T-helper 17 cell (primary cell): ENCODE measurements around the gene SLC23A2. TPM values are rescaled to one million over a fixed set of nuclear protein-coding genes. Genes with fewer than 3 reads are reported as not detected.
"Not testable (repeated sequence)": the region's sequence is repeated elsewhere in the genome, so short reads cannot be mapped to it uniquely, and the experiment has no call there.

Experiments used
- ATAC-seq: fragments of 150-1000 bp; cut with Tn5 transposase; 2 replicates; pipeline ENCODE4 v1.10.0; 2021; ENCODE audit warnings: mild to moderate bottlenecking, moderate library complexity
- DNase-seq, 3 donors: peaks; one replicate each; pipeline versions ENCODE4 v3.0.0 to v3.0.0-alpha.2; 2020 to 2021
- H3K9me3 ChIP-seq: one replicate; pipeline ENCODE4 v1.7.0; 2013; ENCODE audit warnings: low read length, mild to moderate bottlenecking; ENCODE audit not compliant: control insufficient read depth, poor library complexity, severe bottlenecking
- H3K27ac Mint-ChIP-seq: one replicate; pipeline ENCODE4 v1.8.0; 2022; ENCODE audit warnings: mild to moderate bottlenecking, moderate library complexity, mixed read lengths
- H3K27me3 Mint-ChIP-seq: one replicate; pipeline ENCODE4 v1.8.0; 2022; ENCODE audit warnings: mixed read lengths
- H3K36me3 Mint-ChIP-seq: one replicate; pipeline ENCODE4 v1.8.0; 2022; ENCODE audit warnings: low read depth, mixed read lengths
- H3K4me1 Mint-ChIP-seq: one replicate; pipeline ENCODE4 v1.8.0; 2022; ENCODE audit warnings: mild to moderate bottlenecking, mixed read lengths
- H3K4me3 Mint-ChIP-seq: one replicate; pipeline ENCODE4 v1.8.0; 2022; ENCODE audit warnings: mild to moderate bottlenecking, moderate library complexity, mixed read lengths
- total RNA-seq, 4 donors: library from RNA in 2 of 4; stranded (reverse) in 2 of 4; gene quantifications; one replicate each; pipeline ENCODE4 v1.2.3 and lab custom pipeline; 2022 to 2026

SLC23A2 gene
- total RNA-seq, 2 donors from 2014 or later, result 18.0 to 24.4 TPM

- ATAC-seq, result no peak
- Mint-ChIP-seq H3K27me3 (no peaks in the 10 kb centered on the region), H3K27ac (no peak overlapping the region), H3K4me1 (no peaks in the 10 kb centered on the region), H3K36me3 (peaks cover 7% of the 10 kb centered on the region), H3K4me3 (no peak overlapping the region)
- no peaks in the 10 kb centered on the region for H3K9me3 ChIP-seq
- no peak for DNase-seq
Measured at GRCh38 chr20:4856022-4856755, 145.1 kb downstream of the SLC23A2 start.

- no peaks in the 10 kb centered on the region for H3K9me3 ChIP-seq
- Mint-ChIP-seq H3K27ac (peak overlapping the region; percentile 19), H3K4me1 (no peaks in the 10 kb centered on the region), H3K4me3 (no peak overlapping the region), H3K36me3 (peaks cover 7% of the 10 kb centered on the region), H3K27me3 (no peaks in the 10 kb centered on the region)
- DNase-seq, result no peak
- ATAC-seq, result no peak
Measured at GRCh38 chr20:4855555-4855954, 145.8 kb downstream of the SLC23A2 start.

- Mint-ChIP-seq H3K27ac (peak overlapping the region; percentile 19), H3K36me3 (peaks cover 4% of the 10 kb centered on the region), H3K4me1 (no peaks in the 10 kb centered on the region), H3K4me3 (peak overlapping the region; percentile 7), H3K27me3 (no peaks in the 10 kb centered on the region)
- DNase-seq (no peak), ATAC-seq (no peak)
- H3K9me3 ChIP-seq, result no peaks in the 10 kb centered on the region
Measured at GRCh38 chr20:4855097-4855496, 146.2 kb downstream of the SLC23A2 start.

GRCh38 chr20:4854561-4854901 lies 146.8 kb downstream of the SLC23A2 start:
- no peak for ATAC-seq
- peaks cover 4% of the 10 kb centered on the region for H3K36me3 Mint-ChIP-seq

GRCh38 chr20:4853757-4854560 lies 147.4 kb downstream of the SLC23A2 start:
- H3K9me3 ChIP-seq, result no peaks in the 10 kb centered on the region
- peaks cover 4% of the 10 kb centered on the region for H3K36me3 Mint-ChIP-seq
- H3K4me3 Mint-ChIP-seq, result no peak overlapping the region
- DNase-seq (no peak), ATAC-seq (no peak)
- no peaks in the 10 kb centered on the region for H3K27me3 Mint-ChIP-seq
- no peak overlapping the region for H3K27ac Mint-ChIP-seq
- H3K4me1 Mint-ChIP-seq, result no peaks in the 10 kb centered on the region

More at GRCh38 chr20:4854561-4854901, 146.8 kb downstream of the SLC23A2 start:
- no peaks in the 10 kb centered on the region for H3K27me3 Mint-ChIP-seq
- no peak for DNase-seq
- no peak overlapping the region for H3K27ac Mint-ChIP-seq
- no peaks in the 10 kb centered on the region for H3K9me3 ChIP-seq
- no peak overlapping the region for H3K4me3 Mint-ChIP-seq
- H3K4me1 Mint-ChIP-seq, result no peaks in the 10 kb centered on the region

GRCh38 chr20:4853004-4853403 lies 148.3 kb downstream of the SLC23A2 start:
- Mint-ChIP-seq H3K36me3 (peaks cover 2% of the 10 kb centered on the region), H3K27me3 (no peaks in the 10 kb centered on the region), H3K4me3 (no peak overlapping the region), H3K27ac (no peak overlapping the region), H3K4me1 (no peaks in the 10 kb centered on the region)
- DNase-seq, result no peak
- H3K9me3 ChIP-seq, result no peaks in the 10 kb centered on the region
- no peak for ATAC-seq

GRCh38 chr20:4850960-4851359 lies 150.3 kb downstream of the SLC23A2 start:
- Mint-ChIP-seq H3K27ac (no peak overlapping the region), H3K4me1 (peaks cover 3% of the 10 kb centered on the region), H3K36me3 (no peaks in the 10 kb centered on the region), H3K4me3 (no peak overlapping the region), H3K27me3 (no peaks in the 10 kb centered on the region)
- H3K9me3 ChIP-seq, result no peaks in the 10 kb centered on the region
- ATAC-seq, result no peak
- DNase-seq, result no peak

GRCh38 chr20:4848829-4849228 lies 152.5 kb downstream of the SLC23A2 start:
- H3K36me3 Mint-ChIP-seq, DNase-seq, H3K4me3 Mint-ChIP-seq, H3K4me1 Mint-ChIP-seq, H3K27me3 Mint-ChIP-seq, H3K9me3 ChIP-seq, H3K27ac Mint-ChIP-seq, ATAC-seq: not testable (repeated sequence)

GRCh38 chr20:4848041-4848440 lies 153.3 kb downstream of the SLC23A2 start:
- no peaks in the 10 kb centered on the region for H3K9me3 ChIP-seq
- H3K36me3 Mint-ChIP-seq, result no peaks in the 10 kb centered on the region
- H3K4me3 Mint-ChIP-seq, result no peak overlapping the region
- DNase-seq, result no peak
- no peaks in the 10 kb centered on the region for H3K27me3 Mint-ChIP-seq
- no peak for ATAC-seq
- no peak overlapping the region for H3K27ac Mint-ChIP-seq
- H3K4me1 Mint-ChIP-seq, result peaks cover 7% of the 10 kb centered on the region

GRCh38 chr20:4846821-4847220 lies 154.5 kb downstream of the SLC23A2 start:
- H3K27me3 Mint-ChIP-seq, result no peaks in the 10 kb centered on the region
- H3K27ac Mint-ChIP-seq, result no peak overlapping the region
- H3K4me1 Mint-ChIP-seq, result peaks cover 7% of the 10 kb centered on the region
- DNase-seq (no peak), ATAC-seq (no peak)
- H3K9me3 ChIP-seq, result no peaks in the 10 kb centered on the region
- no peak overlapping the region for H3K4me3 Mint-ChIP-seq
- no peaks in the 10 kb centered on the region for H3K36me3 Mint-ChIP-seq

- Mint-ChIP-seq H3K36me3 (no peaks in the 10 kb centered on the region), H3K4me3 (no peak overlapping the region), H3K27me3 (no peaks in the 10 kb centered on the region), H3K4me1 (peaks cover 7% of the 10 kb centered on the region), H3K27ac (no peak overlapping the region)
- no peak for DNase-seq
- ATAC-seq, result no peak
- no peaks in the 10 kb centered on the region for H3K9me3 ChIP-seq
Measured at GRCh38 chr20:4844751-4845465, 156.4 kb downstream of the SLC23A2 start.

GRCh38 chr20:4844325-4844724 lies 157.0 kb downstream of the SLC23A2 start:
- H3K4me3 Mint-ChIP-seq, result no peak overlapping the region
- no peak for DNase-seq
- no peaks in the 10 kb centered on the region for H3K9me3 ChIP-seq
- H3K27me3 Mint-ChIP-seq, result no peaks in the 10 kb centered on the region
- no peak overlapping the region for H3K27ac Mint-ChIP-seq
- H3K36me3 Mint-ChIP-seq, result no peaks in the 10 kb centered on the region
- no peak for ATAC-seq
- peaks cover 7% of the 10 kb centered on the region for H3K4me1 Mint-ChIP-seq

- DNase-seq (no peak), ATAC-seq (no peak)
- Mint-ChIP-seq H3K27me3 (peaks cover 11% of the 10 kb centered on the region), H3K27ac (no peak overlapping the region), H3K36me3 (peaks cover 3% of the 10 kb centered on the region), H3K4me3 (no peak overlapping the region), H3K4me1 (peaks cover 12% of the 10 kb centered on the region)
- H3K9me3 ChIP-seq, result no peaks in the 10 kb centered on the region
Measured at GRCh38 chr20:4840801-4841200, 160.5 kb downstream of the SLC23A2 start.
